ENCODE data around the gene AGBL5. TPM values are rescaled to one million over a fixed set of nuclear protein-coding genes. Genes with fewer than 3 reads are reported as not detected.

The AGBL5 gene
- total and polyA plus RNA-seq, 9 of the 15 experiments (the other 6 are each of a cell fraction or from before 2014, with no cell fraction given) = 3.3 to 52.7 (median 26.2) TPM

- no peak for TF ChIP-seq ZNF217 (CRISPR knock-in tag; IDR thresholded peaks at IDR 0.05)
- 0 out of 2 replicates have a peak, but pooled peaks have one; percentile 63 for TF ChIP-seq ZBTB9 (CRISPR knock-in tag; IDR thresholded peaks at IDR 0.05)
- H3K9me1 ChIP-seq (ENCODE audit: control insufficient read depth, insufficient read depth, low read length) = no peaks in the 10 kb centered on the region
- in situ Hi-C loops (cut with MboI) (loop anchor here (5.0 kb wide), 1 partner anchor 127 kb away; no protein-coding TSS in a partner anchor), intact Hi-C loops (cut with micrococcal nuclease) (no loop called here)
- H3K9me3 ChIP-seq (replicated peaks; ENCODE audit: control insufficient read depth, insufficient read depth, low read depth, low read length) = no peaks in the 10 kb centered on the region
- H3K9ac ChIP-seq (ENCODE audit: insufficient read depth in 1 of 2, low read depth in 2 of 2, low read length in 2 of 2) = peak overlapping the region; percentile 40 to 74; a peak in 3 of 4 replicates
- no peak for ATAC-seq
- no peak overlapping the region; the same call in 2 of the 3 replicates for H3K27ac ChIP-seq (ENCODE audit: extremely low read depth, low read depth, low read length)
- 59% methylated on average over 13 of the region's 14 CpGs for WGBS (ENCODE audit: insufficient coverage, low coverage, missing lambda C conversion rate)
- H3K4me3 ChIP-seq = no peak overlapping the region
- no TSS peak for BruUV-seq (replicated peaks)
- CTCF ChIA-PET (ENCODE audit: low intra/inter-chr PET ratio) = no interaction called here
- peak overlapping the region; percentile 44; the same call in 1 of the 2 replicates for H3K4me2 ChIP-seq (ENCODE audit: insufficient read depth, low read length)
- H3K36me3 ChIP-seq (ENCODE audit: control insufficient read depth, insufficient read depth, low read length) = no peaks in the 10 kb centered on the region; the same call in 2 of the 3 replicates
- peaks cover 47 to 62% of the 10 kb centered on the region in 2 experiments for H3K4me1 ChIP-seq (replicated peaks in 1 of 2; ENCODE audit: control insufficient read depth in 2 of 2, insufficient read depth in 2 of 2, low read length in 2 of 2)
- POLR2A ChIA-PET = interaction anchor here (0.6 to 1.0 kb wide), 2 partner anchors 122 to 146 kb away, joined by 3 to 4 read pairs; no protein-coding TSS in a partner anchor
- no peaks in the 10 kb centered on the region for H4K20me1 ChIP-seq (replicated peaks; ENCODE audit: control insufficient read depth, insufficient read depth, low read length)
- no peak for DNase-seq (ENCODE audit: extremely low read depth in 1 of 4, low spot score in 3 of 4)
- no peaks in the 10 kb centered on the region for H3K27me3 ChIP-seq (ENCODE audit: control insufficient read depth in 2 of 2, insufficient read depth in 2 of 2, low read length in 2 of 2)
- H2AFZ ChIP-seq (ENCODE audit: low read depth, low read length) = peak overlapping the region; percentile 75; the same call in 1 of the 2 replicates
- H3K79me2 ChIP-seq (ENCODE audit: control insufficient read depth, insufficient read depth, low read length) = peaks cover 13% of the 10 kb centered on the region; the same call in 2 of the 3 replicates
- no peak for FAIRE-seq
Observed at GRCh38 chr2:27089111-27089954, 37.9 kb downstream of the AGBL5 start.
